SU-DHL-6 (cell line): ENCODE results near the gene GMDS.
"Not testable (repeated sequence)": the region's sequence is repeated elsewhere in the genome, so short reads cannot be mapped to it uniquely, and the experiment has no call there.

Experiments
- H2AFZ ChIP-seq: fragments of 200-600 bp; sonication (generic); 2 replicates; pipeline ENCODE4 v1.6.1; 2014; ENCODE audit warnings: low read depth, mild to moderate bottlenecking, moderate library complexity, mixed read lengths, antibody characterized with exemption, low read length; ENCODE audit not compliant: severe bottlenecking
- H3F3A ChIP-seq: fragments of 200-600 bp; shearing (Covaris generic); 2 replicates; pipeline ENCODE4 v1.6.0; 2016; ENCODE audit warnings: antibody characterized with exemption, mild to moderate bottlenecking; ENCODE audit not compliant: insufficient read depth
- H3K27ac ChIP-seq: fragments of 200-600 bp; sonication (generic); 2 replicates; pipeline ENCODE4 v1.5.1; 2016; ENCODE audit warnings: low read depth, mild to moderate bottlenecking, low read length, moderate library complexity, mixed read lengths
- H3K27me3 ChIP-seq: fragments of 200-600 bp; sonication (generic), shearing (Covaris generic); 2 replicates; pipeline ENCODE4 v1.6.0; 2014; ENCODE audit warnings: mild to moderate bottlenecking, low read length
- H3K36me3 ChIP-seq: fragments of 200-600 bp; sonication (generic); 2 replicates; pipeline ENCODE4 v1.6.1; 2014; ENCODE audit warnings: mild to moderate bottlenecking, low read length, mixed read lengths
- H3K4me2 ChIP-seq: fragments of 300-600, 200-600 bp; shearing (Covaris generic), sonication (generic); 2 replicates; pipeline ENCODE4 v1.6.0; 2014; ENCODE audit warnings: low read length, low read depth, mild to moderate bottlenecking; ENCODE audit not compliant: poor library complexity, severe bottlenecking
- H3K4me3 ChIP-seq: fragments of 200-600 bp; sonication (generic); 2 replicates; pipeline ENCODE4 v1.5.1; 2014; ENCODE audit warnings: antibody characterized with exemption, low read length, mild to moderate bottlenecking, mixed read lengths; ENCODE audit not compliant: insufficient read depth, poor library complexity, severe bottlenecking
- H3K79me2 ChIP-seq: fragments of 200-600 bp; sonication (generic); 2 replicates; pipeline ENCODE4 v1.6.1; 2014; ENCODE audit warnings: mild to moderate bottlenecking, low read length, moderate library complexity; ENCODE audit not compliant: insufficient read depth
- H3K9ac ChIP-seq: fragments of 200-600 bp; sonication (generic); 2 replicates; pipeline ENCODE4 v1.7.0; 2014; ENCODE audit warnings: mild to moderate bottlenecking, low read length
- H3K9me2 ChIP-seq: fragments of 200-600 bp; sonication (generic); replicated peaks from 2 replicates; pipeline ENCODE4 v1.6.1; 2014; ENCODE audit warnings: low read length; ENCODE audit not compliant: insufficient read depth
- H3K9me3 ChIP-seq: fragments of 200-600 bp; sonication (generic); 2 replicates; pipeline ENCODE4 v1.6.1; 2014; ENCODE audit warnings: low read length, mixed read lengths; ENCODE audit not compliant: insufficient read depth
- H4K20me1 ChIP-seq: fragments of 200-600 bp; sonication (generic); 2 replicates; pipeline ENCODE4 v1.6.1; 2014; ENCODE audit warnings: low read depth, mild to moderate bottlenecking, antibody characterized with exemption, low read length, moderate library complexity, mixed read lengths
- CTCF ChIP-seq: fragments of 200-600 bp; sonication (generic); IDR thresholded peaks from one replicate; pipeline ENCODE4 v1.5.1; 2017; ENCODE audit warnings: antibody characterized with exemption, mild to moderate bottlenecking, low read length, moderate library complexity; ENCODE audit not compliant: insufficient read depth, poor library complexity, severe bottlenecking
- EZH2phosphoT487 ChIP-seq: fragments of 200-600 bp; sonication (generic), shearing (Covaris generic); conservative IDR thresholded peaks from 2 replicates; pipeline ENCODE4 v1.6.1; 2018; ENCODE audit warnings: mild to moderate bottlenecking, antibody characterized with exemption, low read length, moderate library complexity, mixed read lengths

Gene GMDS

GRCh38 chr6:1669996-1670395, 575.4 kb downstream of the GMDS start:
- TF ChIP-seq EZH2phosphoT487, result no peak
- TF ChIP-seq CTCF, result no peak
- no peak overlapping the region for H3K27ac ChIP-seq
- no peaks in the 10 kb centered on the region for H3F3A ChIP-seq
- H3K36me3 ChIP-seq, result no peaks in the 10 kb centered on the region
- H3K4me3 ChIP-seq, result no peak overlapping the region
- no peaks in the 10 kb centered on the region for H3K9me2 ChIP-seq
- H3K4me2 ChIP-seq, result no peak overlapping the region
- no peak overlapping the region for H3K9ac ChIP-seq
- H4K20me1 ChIP-seq, result no peaks in the 10 kb centered on the region
- no peaks in the 10 kb centered on the region for H3K9me3 ChIP-seq
- no peaks in the 10 kb centered on the region for H3K27me3 ChIP-seq
- no peak overlapping the region for H2AFZ ChIP-seq
- H3K79me2 ChIP-seq, result no peaks in the 10 kb centered on the region

- not testable (repeated sequence) for H3K4me2 ChIP-seq, H3K79me2 ChIP-seq, H3K9me2 ChIP-seq, H4K20me1 ChIP-seq, H2AFZ ChIP-seq, H3F3A ChIP-seq, H3K9ac ChIP-seq, H3K27me3 ChIP-seq, H3K4me3 ChIP-seq, H3K36me3 ChIP-seq, H3K9me3 ChIP-seq, H3K27ac ChIP-seq
These were observed 576.9 kb downstream of the GMDS start for GRCh38 chr6:1668456-1668855.

- Histone ChIP-seq H3K4me2 (no peak overlapping the region), H3K79me2 (no peaks in the 10 kb centered on the region), H3F3A (no peaks in the 10 kb centered on the region), H3K27me3 (no peaks in the 10 kb centered on the region), H3K9me2 (no peaks in the 10 kb centered on the region), H2AFZ (no peak overlapping the region), H3K36me3 (no peaks in the 10 kb centered on the region), H4K20me1 (no peaks in the 10 kb centered on the region), H3K27ac (no peak overlapping the region), H3K4me3 (no peak overlapping the region), H3K9me3 (no peaks in the 10 kb centered on the region), H3K9ac (no peak overlapping the region)
- TF ChIP-seq EZH2phosphoT487 (no peak), CTCF (no peak)
These were observed 577.6 kb downstream of the GMDS start for GRCh38 chr6:1667805-1668175.

GRCh38 chr6:1667012-1667804, 578.2 kb downstream of the GMDS start:
- Histone ChIP-seq H3K9me3 (no peaks in the 10 kb centered on the region), H3K36me3 (no peaks in the 10 kb centered on the region), H4K20me1 (no peaks in the 10 kb centered on the region), H3F3A (no peaks in the 10 kb centered on the region), H3K27ac (no peak overlapping the region), H3K4me2 (no peak overlapping the region), H2AFZ (no peak overlapping the region), H3K9ac (no peak overlapping the region), H3K9me2 (no peaks in the 10 kb centered on the region), H3K4me3 (no peak overlapping the region), H3K79me2 (no peaks in the 10 kb centered on the region), H3K27me3 (no peaks in the 10 kb centered on the region)
- TF ChIP-seq CTCF (no peak), EZH2phosphoT487 (no peak)
